Esophagus squamous epithelium (tissue), 4 donors: ENCODE results near the gene FOXR1.

Experiments
- POLR2A ChIP-seq, 4 donors: fragments of 450-650 bp; IDR thresholded peaks; one replicate each; pipeline ENCODE4 v1.6.1; 2017; ENCODE audit warnings: antibody characterized with exemption in 4 of 4, mild to moderate bottlenecking in 4 of 4, moderate library complexity in 3 of 4
- TF ChIP-seq, protein P1 (sequence below), 6 experiments: fragments of 450-650 bp in 4 of 6; fragments of 200-600 bp in 2 of 6; sonication (generic) in 2 of 6; IDR thresholded peaks; one replicate each; pipeline ENCODE4 v1.5.1; 2016 to 2019; ENCODE audit warnings: antibody characterized with exemption in 6 of 6, mild to moderate bottlenecking in 4 of 6, moderate library complexity in 4 of 6

GRCh38 chr11:118939953-118940598 is 31.5 kb upstream of the FOXR1 start:
- TF ChIP-seq POLR2A (IDR thresholded peaks at IDR 0.05), result no peak
- TF ChIP-seq, protein P1, sequence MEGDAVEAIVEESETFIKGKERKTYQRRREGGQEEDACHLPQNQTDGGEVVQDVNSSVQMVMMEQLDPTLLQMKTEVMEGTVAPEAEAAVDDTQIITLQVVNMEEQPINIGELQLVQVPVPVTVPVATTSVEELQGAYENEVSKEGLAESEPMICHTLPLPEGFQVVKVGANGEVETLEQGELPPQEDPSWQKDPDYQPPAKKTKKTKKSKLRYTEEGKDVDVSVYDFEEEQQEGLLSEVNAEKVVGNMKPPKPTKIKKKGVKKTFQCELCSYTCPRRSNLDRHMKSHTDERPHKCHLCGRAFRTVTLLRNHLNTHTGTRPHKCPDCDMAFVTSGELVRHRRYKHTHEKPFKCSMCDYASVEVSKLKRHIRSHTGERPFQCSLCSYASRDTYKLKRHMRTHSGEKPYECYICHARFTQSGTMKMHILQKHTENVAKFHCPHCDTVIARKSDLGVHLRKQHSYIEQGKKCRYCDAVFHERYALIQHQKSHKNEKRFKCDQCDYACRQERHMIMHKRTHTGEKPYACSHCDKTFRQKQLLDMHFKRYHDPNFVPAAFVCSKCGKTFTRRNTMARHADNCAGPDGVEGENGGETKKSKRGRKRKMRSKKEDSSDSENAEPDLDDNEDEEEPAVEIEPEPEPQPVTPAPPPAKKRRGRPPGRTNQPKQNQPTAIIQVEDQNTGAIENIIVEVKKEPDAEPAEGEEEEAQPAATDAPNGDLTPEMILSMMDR (IDR thresholded peaks at IDR 0.05), result no peak
